ENCODE results near the gene FDX1. TPM values are rescaled to one million over a fixed set of nuclear protein-coding genes. Genes with fewer than 3 reads are reported as not detected.

The FDX1 gene
- total and polyA plus RNA-seq, 2 of the 13 experiments (the other 11 are each of a cell fraction or from before 2014, with no cell fraction given) = 4.5 to 13.1 TPM

GRCh38 chr11:110431051-110431672 lies 1.4 kb downstream of the FDX1 start:
- peaks cover 46% of the 10 kb centered on the region for H3K79me2 ChIP-seq (ENCODE audit: insufficient read depth, low read length)
- H4K20me1 ChIP-seq (ENCODE audit: insufficient read depth, low read length) = peaks cover 6% of the 10 kb centered on the region; the same call in 1 of the 2 replicates
- peak overlapping the region; percentile 88 for H3K9ac ChIP-seq (ENCODE audit: insufficient read depth, low read depth, low read length)
- FAIRE-seq (peak; percentile 26), ATAC-seq (peak; percentile 13; the same call in 2 of the 3 replicates), DNase-seq (ENCODE audit: low spot score) (no peak)
- intact Hi-C loops (cut with micrococcal nuclease; ENCODE audit: unreplicated experiment) = loop anchor here (1.0 to 10.0 kb wide), 4 partner anchors 134 to 484 kb away; partner anchors contain the start of genes RDX and ZC3H12C
- peaks cover 26% of the 10 kb centered on the region for H3K4me1 ChIP-seq (ENCODE audit: insufficient read depth, low read length)
- H2AFZ ChIP-seq (ENCODE audit: low read length) = peak overlapping the region; percentile 3
- in situ Hi-C loops (cut with HindIII; ENCODE audit: extremely low pct_ligation_motif_present, low pct_unique_long_range_greater_than_20kb) = loop anchor here (5.0 kb wide), 1 partner anchor 229 kb away; no protein-coding TSS in a partner anchor
- ChIA-PET POLR2A (interaction anchor here (0.6 to 1.3 kb wide), 3 partner anchors 54 to 339 kb away, joined by 3 to 4 read pairs (median 4); no protein-coding TSS in a partner anchor), CTCF (ENCODE audit: low intra/inter-chr PET ratio, low total read pairs) (no interaction called here)
- H3K9me3 ChIP-seq (ENCODE audit: low read length) = no peaks in the 10 kb centered on the region
- peak overlapping the region; percentile 80 for H3K4me2 ChIP-seq (ENCODE audit: low read depth, low read length)
- H3K36me3 ChIP-seq (replicated peaks in 1 of 2; ENCODE audit: control insufficient read depth in 1 of 2, insufficient read depth in 2 of 2, low read length in 2 of 2) = no peaks in the 10 kb centered on the region; a peak in 1 of 5 replicates
- WGBS (ENCODE audit: low lambda C conversion rate) = 11% methylated on average over 7 of the region's 7 CpGs
- no peaks in the 10 kb centered on the region for H3K27me3 ChIP-seq (ENCODE audit: control insufficient read depth in 1 of 2, insufficient read depth in 2 of 2, low read length in 2 of 2)
- peak overlapping the region; percentile 61 to 96 (median 91) for H3K4me3 ChIP-seq (replicated peaks in 1 of 3; ENCODE audit: insufficient read depth in 1 of 3, low read depth in 2 of 3, low read length in 3 of 3)
- TF ChIP-seq RORA (CRISPR knock-in tag; IDR thresholded peaks at IDR 0.05) (no peak), ZNF607 (CRISPR knock-in tag; IDR thresholded peaks at IDR 0.05; ENCODE audit: borderline replicate concordance) (0 out of 2 replicates have a peak, but pooled peaks have one; percentile 5)
- H3K27ac ChIP-seq (ENCODE audit: extremely low read length, insufficient read depth, low read length) = peak overlapping the region; percentile 80
- BruUV-seq (replicated peaks) = no TSS peak

- H3K4me1 ChIP-seq (ENCODE audit: insufficient read depth, low read length) = peaks cover 26% of the 10 kb centered on the region
- H3K27me3 ChIP-seq (ENCODE audit: control insufficient read depth in 1 of 2, insufficient read depth in 2 of 2, low read length in 2 of 2) = no peaks in the 10 kb centered on the region
- intact Hi-C loops (cut with micrococcal nuclease; ENCODE audit: unreplicated experiment) (loop anchor here (1.0 to 10.0 kb wide), 4 partner anchors 134 to 484 kb away; partner anchors contain the start of genes RDX and ZC3H12C), in situ Hi-C loops (cut with HindIII; ENCODE audit: extremely low pct_ligation_motif_present, low pct_unique_long_range_greater_than_20kb) (loop anchor here (5.0 kb wide), 1 partner anchor 229 kb away; no protein-coding TSS in a partner anchor)
- ATAC-seq (no peak), FAIRE-seq (no peak), DNase-seq (ENCODE audit: low spot score) (no peak)
- H3K27ac ChIP-seq (ENCODE audit: extremely low read length, insufficient read depth, low read length) = no peak overlapping the region
- H2AFZ ChIP-seq (ENCODE audit: low read length) = no peak overlapping the region
- H3K4me2 ChIP-seq (ENCODE audit: low read depth, low read length) = peak overlapping the region; percentile 80
- ChIA-PET CTCF (ENCODE audit: low intra/inter-chr PET ratio, low total read pairs) (no interaction called here), POLR2A (no interaction called here)
- peaks cover 47% of the 10 kb centered on the region for H3K79me2 ChIP-seq (ENCODE audit: insufficient read depth, low read length)
- peak overlapping the region; percentile 61 to 96 (median 91); a peak in 4 of 6 replicates for H3K4me3 ChIP-seq (replicated peaks in 1 of 3; ENCODE audit: insufficient read depth in 1 of 3, low read depth in 2 of 3, low read length in 3 of 3)
- H3K36me3 ChIP-seq (replicated peaks in 1 of 2; ENCODE audit: control insufficient read depth in 1 of 2, insufficient read depth in 2 of 2, low read length in 2 of 2) = peaks cover 0 to 1% of the 10 kb centered on the region in 2 experiments; a peak in 1 of 5 replicates
- no TSS peak for BruUV-seq (replicated peaks)
- 83% methylated on average over 4 of the region's 4 CpGs for WGBS (ENCODE audit: low lambda C conversion rate)
- peak overlapping the region; percentile 88; the same call in 1 of the 2 replicates for H3K9ac ChIP-seq (ENCODE audit: insufficient read depth, low read depth, low read length)
- no peaks in the 10 kb centered on the region for H3K9me3 ChIP-seq (ENCODE audit: low read length)
- H4K20me1 ChIP-seq (ENCODE audit: insufficient read depth, low read length) = peaks cover 6% of the 10 kb centered on the region; the same call in 1 of the 2 replicates
- TF ChIP-seq PAXIP1 (CRISPR knock-in tag; conservative IDR thresholded peaks at IDR 0.05) (no peak), ZNF576 (CRISPR knock-in tag; IDR thresholded peaks at IDR 0.05) (no peak), ZKSCAN1 (IDR thresholded peaks at IDR 0.05; ENCODE audit: low read length) (no peak), RERE (CRISPR knock-in tag; IDR thresholded peaks at IDR 0.05; ENCODE audit: low read depth) (no peak)
Measured at GRCh38 chr11:110431674-110432073, 1.9 kb downstream of the FDX1 start.

All from HepG2 (cell line).